PC-9 (cell line): ENCODE measurements around the gene SPATA3.

Experiments used
- CTCF ChIP-seq: fragments of 200-600 bp; sonication (generic); conservative IDR thresholded peaks from 2 replicates; pipeline ENCODE4 v1.6.1; 2017; ENCODE audit warnings: mixed run types, antibody characterized with exemption, mild to moderate bottlenecking, moderate library complexity
- EZH2 ChIP-seq: fragments of 200-600 bp; sonication (generic); IDR thresholded peaks from 2 replicates; pipeline ENCODE4 v1.8.0; 2017; ENCODE audit warnings: antibody characterized with exemption, low read depth

GRCh38 chr2:231050018-231050901 lies 54.3 kb downstream of the SPATA3 start:
- TF ChIP-seq CTCF: no peak
- no peak for TF ChIP-seq EZH2
